GM23338 (cell line): ENCODE results near the gene MARCHF9. TPM values are rescaled to one million over a fixed set of nuclear protein-coding genes. Genes with fewer than 3 reads are reported as not detected.

ENCODE experiments used
- ATAC-seq: fragments of 200-7000 bp; cut with Tn5 transposase; 3 replicates; pipeline ENCODE4 v1.9.1; 2020
- DNase-seq: peaks from one replicate; pipeline ENCODE4 v3.0.0-alpha.2; 2015; ENCODE audit warnings: low spot score
- H2AFZ ChIP-seq: fragments of 200-600 bp; sonication (generic); 2 replicates; pipeline ENCODE4 v1.8.0; 2016; ENCODE audit warnings: antibody characterized with exemption, mild to moderate bottlenecking, moderate library complexity
- H3F3A ChIP-seq: fragments of 200-600 bp; sonication (generic); replicated peaks from 2 replicates; pipeline ENCODE4 v1.8.0; 2017; ENCODE audit warnings: antibody characterized with exemption, mixed run types, low read depth
- H3K27ac ChIP-seq: fragments of 200-600 bp; sonication (generic); 2 replicates; pipeline ENCODE4 v1.6.1; 2016; ENCODE audit warnings: low read depth
- H3K27me3 ChIP-seq: fragments of 200-600 bp; sonication (generic); 2 replicates; pipeline ENCODE4 v1.8.0; 2016; ENCODE audit warnings: mild to moderate bottlenecking, mixed run types, moderate library complexity; ENCODE audit not compliant: insufficient read depth
- H3K36me3 ChIP-seq: fragments of 200-600 bp; sonication (generic); 2 replicates; pipeline ENCODE4 v1.8.0; 2016; ENCODE audit warnings: mild to moderate bottlenecking; ENCODE audit not compliant: insufficient read depth
- H3K4me1 ChIP-seq: fragments of 200-600 bp; sonication (generic); 2 replicates; pipeline ENCODE4 v1.8.0; 2016; ENCODE audit warnings: mild to moderate bottlenecking, moderate library complexity; ENCODE audit not compliant: insufficient read depth
- H3K4me2 ChIP-seq: fragments of 200-600 bp; sonication (generic); 2 replicates; pipeline ENCODE4 v1.7.1; 2017; ENCODE audit warnings: mixed run types
- H3K4me3 ChIP-seq: fragments of 200-600 bp; sonication (generic); 2 replicates; pipeline ENCODE4 v1.6.1; 2016; ENCODE audit warnings: mixed run types
- H3K79me2 ChIP-seq: fragments of 200-600 bp; sonication (generic); replicated peaks from 2 replicates; pipeline ENCODE4 v1.8.0; 2017; ENCODE audit warnings: mild to moderate bottlenecking; ENCODE audit not compliant: insufficient read depth
- H3K9me2 ChIP-seq: fragments of 200-600 bp; sonication (generic); 2 replicates; pipeline ENCODE4 v1.8.0; 2017; ENCODE audit not compliant: insufficient read depth
- H4K20me1 ChIP-seq: fragments of 200-600 bp; sonication (generic); replicated peaks from 2 replicates; pipeline ENCODE4 v1.8.0; 2017; ENCODE audit warnings: mild to moderate bottlenecking; ENCODE audit not compliant: insufficient read depth
- H3K27ac Mint-ChIP-seq: 2 replicates; pipeline ENCODE4 v1.8.0; 2020; ENCODE audit warnings: inconsistent platforms, mild to moderate bottlenecking, moderate library complexity, mixed read lengths
- H3K27me3 Mint-ChIP-seq: 3 replicates; pipeline ENCODE4 v1.8.0; 2022; ENCODE audit warnings: low read depth, mild to moderate bottlenecking, moderate library complexity, mixed read lengths, inconsistent platforms; ENCODE audit not compliant: insufficient read depth, poor library complexity
- H3K36me3 Mint-ChIP-seq: 3 replicates; pipeline ENCODE4 v1.8.0; 2021; ENCODE audit warnings: low read depth, mild to moderate bottlenecking, inconsistent platforms, moderate library complexity, mixed read lengths
- H3K4me1 Mint-ChIP-seq: 3 replicates; pipeline ENCODE4 v1.8.0; 2020; ENCODE audit warnings: mild to moderate bottlenecking, inconsistent platforms, mixed read lengths
- H3K4me3 Mint-ChIP-seq: 3 replicates; pipeline ENCODE4 v1.8.0; 2021; ENCODE audit warnings: moderate library complexity, mild to moderate bottlenecking, inconsistent platforms, mixed read lengths
- H3K9me3 Mint-ChIP-seq: 3 replicates; pipeline ENCODE4 v1.8.0; 2020; ENCODE audit warnings: moderate library complexity, mild to moderate bottlenecking, inconsistent platforms, mixed read lengths
- CREB1 ChIP-seq: fragments of 250-450 bp; sonication (Bioruptor Pico); IDR thresholded peaks from 2 replicates; pipeline ENCODE4 v1.5.0; 2020; ENCODE audit warnings: low read depth, mild to moderate bottlenecking, moderate library complexity
- EZH2 ChIP-seq: fragments of 200-600 bp; sonication (generic); IDR thresholded peaks from one replicate; pipeline ENCODE4 v1.8.0; 2017; ENCODE audit warnings: antibody characterized with exemption, mild to moderate bottlenecking, low read depth; ENCODE audit not compliant: unreplicated experiment
- EZH2phosphoT487 ChIP-seq: fragments of 200-600 bp; sonication (generic); IDR thresholded peaks from one replicate; pipeline ENCODE4 v1.8.1; 2018; ENCODE audit warnings: antibody characterized with exemption; ENCODE audit not compliant: unreplicated experiment
- JUNB ChIP-seq: IDR thresholded peaks from one replicate; pipeline ENCODE4 v1.6.1; 2016; ENCODE audit warnings: antibody characterized with exemption; ENCODE audit not compliant: unreplicated experiment
- NANOG ChIP-seq: IDR thresholded peaks from 2 replicates; pipeline ENCODE4 v1.6.1; 2016; ENCODE audit warnings: antibody characterized with exemption, borderline replicate concordance
- POLR2AphosphoS5 ChIP-seq: IDR thresholded peaks from 2 replicates; pipeline ENCODE4 v1.6.1; 2016; ENCODE audit warnings: antibody characterized with exemption, low read depth
- REST ChIP-seq: IDR thresholded peaks from one replicate; pipeline ENCODE4 v1.6.1; 2018; ENCODE audit warnings: antibody characterized with exemption; ENCODE audit not compliant: unreplicated experiment
- STAT1 ChIP-seq: IDR thresholded peaks from one replicate; pipeline ENCODE4 v1.6.1; 2016; ENCODE audit warnings: antibody characterized with exemption; ENCODE audit not compliant: unreplicated experiment
- ZNF114 ChIP-seq: fragments of 250-450 bp; sonication (Bioruptor Pico); IDR thresholded peaks from 2 replicates; pipeline ENCODE4 v1.5.0; 2020; ENCODE audit warnings: mild to moderate bottlenecking, moderate library complexity
- ZNF331 ChIP-seq: fragments of 250-450 bp; sonication (Bioruptor Pico); IDR thresholded peaks from 2 replicates; pipeline ENCODE4 v1.5.0; 2020; ENCODE audit warnings: low read depth, mild to moderate bottlenecking, moderate library complexity
- polyA plus RNA-seq: library from polyadenylated mRNA; unstranded; fragments of >200 nt; fragmentation: Nextera tagmentation; extraction: Ambion mirVana; gene quantifications from 2 replicates; pipeline ENCODE4 v1.2.1, GENCODE V29; 2016
- total RNA-seq: library from RNA; depleted of rRNA; stranded (reverse); fragments of >200 nt; shearing (Covaris generic); gene quantifications from 2 replicates; pipeline ENCODE4 v1.2.3, GENCODE V29; 2014
- TF ChIP-seq, protein P1 (sequence below): fragments of 250-450 bp; sonication (Bioruptor Pico); IDR thresholded peaks from 2 replicates; pipeline ENCODE4 v1.5.0; 2020; ENCODE audit warnings: mild to moderate bottlenecking, moderate library complexity
- TF ChIP-seq, protein P2 (sequence below): IDR thresholded peaks from 2 replicates; pipeline ENCODE4 v1.6.1; 2016; ENCODE audit warnings: antibody characterized with exemption
- TF ChIP-seq, protein P3 (sequence below), 2 experiments: fragments of 200-600 bp in 1 of 2; sonication (generic) in 1 of 2; conservative IDR thresholded peaks; 2 replicates each; pipeline versions ENCODE4 v1.5.1 to v1.6.1; 2016 to 2017; ENCODE audit warnings: antibody characterized with exemption in 2 of 2, low read depth in 2 of 2, mild to moderate bottlenecking in 2 of 2, moderate library complexity in 1 of 2

The MARCHF9 gene
- total and polyA plus RNA-seq, 2 experiments from 2014 or later = 2.9 to 3.3 TPM

DNA sequence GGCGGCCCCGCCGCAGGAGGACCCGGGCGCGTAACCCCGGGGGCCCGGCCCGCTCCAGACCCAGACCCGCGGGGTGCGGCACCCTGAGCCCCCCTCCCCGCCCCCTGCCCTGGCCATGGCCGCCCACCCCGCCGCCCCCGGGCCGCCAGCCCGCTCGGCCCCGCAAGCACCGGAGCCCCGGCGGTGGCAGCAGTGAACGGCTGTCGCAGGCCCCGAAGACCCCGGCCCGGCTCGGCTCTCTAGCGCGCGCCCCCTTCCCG, 221 bp downstream of the MARCHF9 start:
- TF ChIP-seq, protein P1, sequence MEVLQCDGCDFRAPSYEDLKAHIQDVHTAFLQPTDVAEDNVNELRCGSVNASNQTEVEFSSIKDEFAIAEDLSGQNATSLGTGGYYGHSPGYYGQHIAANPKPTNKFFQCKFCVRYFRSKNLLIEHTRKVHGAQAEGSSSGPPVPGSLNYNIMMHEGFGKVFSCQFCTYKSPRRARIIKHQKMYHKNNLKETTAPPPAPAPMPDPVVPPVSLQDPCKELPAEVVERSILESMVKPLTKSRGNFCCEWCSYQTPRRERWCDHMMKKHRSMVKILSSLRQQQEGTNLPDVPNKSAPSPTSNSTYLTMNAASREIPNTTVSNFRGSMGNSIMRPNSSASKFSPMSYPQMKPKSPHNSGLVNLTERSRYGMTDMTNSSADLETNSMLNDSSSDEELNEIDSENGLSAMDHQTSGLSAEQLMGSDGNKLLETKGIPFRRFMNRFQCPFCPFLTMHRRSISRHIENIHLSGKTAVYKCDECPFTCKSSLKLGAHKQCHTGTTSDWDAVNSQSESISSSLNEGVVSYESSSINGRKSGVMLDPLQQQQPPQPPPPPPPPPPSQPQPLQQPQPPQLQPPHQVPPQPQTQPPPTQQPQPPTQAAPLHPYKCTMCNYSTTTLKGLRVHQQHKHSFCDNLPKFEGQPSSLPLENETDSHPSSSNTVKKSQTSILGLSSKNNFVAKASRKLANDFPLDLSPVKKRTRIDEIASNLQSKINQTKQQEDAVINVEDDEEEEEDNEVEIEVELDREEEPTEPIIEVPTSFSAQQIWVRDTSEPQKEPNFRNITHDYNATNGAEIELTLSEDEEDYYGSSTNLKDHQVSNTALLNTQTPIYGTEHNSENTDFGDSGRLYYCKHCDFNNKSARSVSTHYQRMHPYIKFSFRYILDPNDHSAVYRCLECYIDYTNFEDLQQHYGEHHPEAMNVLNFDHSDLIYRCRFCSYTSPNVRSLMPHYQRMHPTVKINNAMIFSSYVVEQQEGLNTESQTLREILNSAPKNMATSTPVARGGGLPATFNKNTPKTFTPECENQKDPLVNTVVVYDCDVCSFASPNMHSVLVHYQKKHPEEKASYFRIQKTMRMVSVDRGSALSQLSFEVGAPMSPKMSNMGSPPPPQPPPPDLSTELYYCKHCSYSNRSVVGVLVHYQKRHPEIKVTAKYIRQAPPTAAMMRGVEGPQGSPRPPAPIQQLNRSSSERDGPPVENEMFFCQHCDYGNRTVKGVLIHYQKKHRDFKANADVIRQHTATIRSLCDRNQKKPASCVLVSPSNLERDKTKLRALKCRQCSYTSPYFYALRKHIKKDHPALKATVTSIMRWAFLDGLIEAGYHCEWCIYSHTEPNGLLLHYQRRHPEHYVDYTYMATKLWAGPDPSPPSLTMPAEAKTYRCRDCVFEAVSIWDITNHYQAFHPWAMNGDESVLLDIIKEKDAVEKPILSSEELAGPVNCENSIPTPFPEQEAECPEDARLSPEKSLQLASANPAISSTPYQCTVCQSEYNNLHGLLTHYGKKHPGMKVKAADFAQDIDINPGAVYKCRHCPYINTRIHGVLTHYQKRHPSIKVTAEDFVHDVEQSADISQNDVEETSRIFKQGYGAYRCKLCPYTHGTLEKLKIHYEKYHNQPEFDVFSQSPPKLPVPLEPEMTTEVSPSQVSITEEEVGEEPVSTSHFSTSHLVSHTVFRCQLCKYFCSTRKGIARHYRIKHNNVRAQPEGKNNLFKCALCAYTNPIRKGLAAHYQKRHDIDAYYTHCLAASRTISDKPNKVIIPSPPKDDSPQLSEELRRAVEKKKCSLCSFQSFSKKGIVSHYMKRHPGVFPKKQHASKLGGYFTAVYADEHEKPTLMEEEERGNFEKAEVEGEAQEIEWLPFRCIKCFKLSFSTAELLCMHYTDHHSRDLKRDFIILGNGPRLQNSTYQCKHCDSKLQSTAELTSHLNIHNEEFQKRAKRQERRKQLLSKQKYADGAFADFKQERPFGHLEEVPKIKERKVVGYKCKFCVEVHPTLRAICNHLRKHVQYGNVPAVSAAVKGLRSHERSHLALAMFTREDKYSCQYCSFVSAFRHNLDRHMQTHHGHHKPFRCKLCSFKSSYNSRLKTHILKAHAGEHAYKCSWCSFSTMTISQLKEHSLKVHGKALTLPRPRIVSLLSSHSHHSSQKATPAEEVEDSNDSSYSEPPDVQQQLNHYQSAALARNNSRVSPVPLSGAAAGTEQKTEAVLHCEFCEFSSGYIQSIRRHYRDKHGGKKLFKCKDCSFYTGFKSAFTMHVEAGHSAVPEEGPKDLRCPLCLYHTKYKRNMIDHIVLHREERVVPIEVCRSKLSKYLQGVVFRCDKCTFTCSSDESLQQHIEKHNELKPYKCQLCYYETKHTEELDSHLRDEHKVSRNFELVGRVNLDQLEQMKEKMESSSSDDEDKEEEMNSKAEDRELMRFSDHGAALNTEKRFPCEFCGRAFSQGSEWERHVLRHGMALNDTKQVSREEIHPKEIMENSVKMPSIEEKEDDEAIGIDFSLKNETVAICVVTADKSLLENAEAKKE = no peak
- TF ChIP-seq JUNB (no peak), POLR2AphosphoS5 (no peak), ZNF114 (CRISPR knock-in tag) (no peak), REST (no peak), EZH2phosphoT487 (no peak), ZNF331 (CRISPR knock-in tag) (no peak), STAT1 (no peak), CREB1 (CRISPR knock-in tag) (no peak), NANOG (no peak), EZH2 (no peak)
- TF ChIP-seq, protein P2, sequence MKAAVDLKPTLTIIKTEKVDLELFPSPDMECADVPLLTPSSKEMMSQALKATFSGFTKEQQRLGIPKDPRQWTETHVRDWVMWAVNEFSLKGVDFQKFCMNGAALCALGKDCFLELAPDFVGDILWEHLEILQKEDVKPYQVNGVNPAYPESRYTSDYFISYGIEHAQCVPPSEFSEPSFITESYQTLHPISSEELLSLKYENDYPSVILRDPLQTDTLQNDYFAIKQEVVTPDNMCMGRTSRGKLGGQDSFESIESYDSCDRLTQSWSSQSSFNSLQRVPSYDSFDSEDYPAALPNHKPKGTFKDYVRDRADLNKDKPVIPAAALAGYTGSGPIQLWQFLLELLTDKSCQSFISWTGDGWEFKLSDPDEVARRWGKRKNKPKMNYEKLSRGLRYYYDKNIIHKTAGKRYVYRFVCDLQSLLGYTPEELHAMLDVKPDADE = no peak
- TF ChIP-seq, protein P3, sequence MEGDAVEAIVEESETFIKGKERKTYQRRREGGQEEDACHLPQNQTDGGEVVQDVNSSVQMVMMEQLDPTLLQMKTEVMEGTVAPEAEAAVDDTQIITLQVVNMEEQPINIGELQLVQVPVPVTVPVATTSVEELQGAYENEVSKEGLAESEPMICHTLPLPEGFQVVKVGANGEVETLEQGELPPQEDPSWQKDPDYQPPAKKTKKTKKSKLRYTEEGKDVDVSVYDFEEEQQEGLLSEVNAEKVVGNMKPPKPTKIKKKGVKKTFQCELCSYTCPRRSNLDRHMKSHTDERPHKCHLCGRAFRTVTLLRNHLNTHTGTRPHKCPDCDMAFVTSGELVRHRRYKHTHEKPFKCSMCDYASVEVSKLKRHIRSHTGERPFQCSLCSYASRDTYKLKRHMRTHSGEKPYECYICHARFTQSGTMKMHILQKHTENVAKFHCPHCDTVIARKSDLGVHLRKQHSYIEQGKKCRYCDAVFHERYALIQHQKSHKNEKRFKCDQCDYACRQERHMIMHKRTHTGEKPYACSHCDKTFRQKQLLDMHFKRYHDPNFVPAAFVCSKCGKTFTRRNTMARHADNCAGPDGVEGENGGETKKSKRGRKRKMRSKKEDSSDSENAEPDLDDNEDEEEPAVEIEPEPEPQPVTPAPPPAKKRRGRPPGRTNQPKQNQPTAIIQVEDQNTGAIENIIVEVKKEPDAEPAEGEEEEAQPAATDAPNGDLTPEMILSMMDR (conservative IDR thresholded peaks at IDR 0.05; ENCODE audit: low read depth in 2 of 2) = no peak
- Mint-ChIP-seq H3K27me3 (peaks cover 64% of the 10 kb centered on the region), H3K4me1 (peaks cover 39% of the 10 kb centered on the region)

More for the DNA sequence above, 221 bp downstream of the MARCHF9 start:
- Mint-ChIP-seq H3K9me3 (no peaks in the 10 kb centered on the region; the same call in 2 of the 3 replicates), H3K36me3 (peaks cover 18% of the 10 kb centered on the region), H3K27ac (no peak overlapping the region), H3K4me3 (peak overlapping the region; percentile 87; the same call in 1 of the 3 replicates)
- DNase-seq = no peak
- Histone ChIP-seq H4K20me1 (peaks cover 4% of the 10 kb centered on the region; the same call in 1 of the 2 replicates), H3K4me3 (peak overlapping the region; percentile 83), H3F3A (peaks cover 19% of the 10 kb centered on the region), H3K36me3 (no peaks in the 10 kb centered on the region), H3K4me1 (peaks cover 36% of the 10 kb centered on the region), H3K4me2 (peak overlapping the region; percentile 97; the same call in 1 of the 2 replicates), H3K79me2 (peaks cover 19% of the 10 kb centered on the region), H2AFZ (no peak overlapping the region), H3K27ac (no peak overlapping the region), H3K27me3 (peaks cover 65% of the 10 kb centered on the region), H3K9me2 (no peaks in the 10 kb centered on the region)
- ATAC-seq = no peak
